Femur (tissue), 1 donor: ENCODE measurements around the gene FCRL3.
"Not testable (repeated sequence)": the region's sequence is repeated elsewhere in the genome, so short reads cannot be mapped to it uniquely, and the experiment has no call there.

Source experiments
- DNase-seq: peaks from one replicate; pipeline ENCODE4 v3.0.0-alpha.2; 2017

The FCRL3 gene

GRCh38 chr1:157700732-157701131 is at the start of gene FCRL3:
Gene FCRL3 (minus strand): TSS chr1:157700769. CDS start chr1:157700489, 280 bp downstream.
- no peak for DNase-seq

DNA sequence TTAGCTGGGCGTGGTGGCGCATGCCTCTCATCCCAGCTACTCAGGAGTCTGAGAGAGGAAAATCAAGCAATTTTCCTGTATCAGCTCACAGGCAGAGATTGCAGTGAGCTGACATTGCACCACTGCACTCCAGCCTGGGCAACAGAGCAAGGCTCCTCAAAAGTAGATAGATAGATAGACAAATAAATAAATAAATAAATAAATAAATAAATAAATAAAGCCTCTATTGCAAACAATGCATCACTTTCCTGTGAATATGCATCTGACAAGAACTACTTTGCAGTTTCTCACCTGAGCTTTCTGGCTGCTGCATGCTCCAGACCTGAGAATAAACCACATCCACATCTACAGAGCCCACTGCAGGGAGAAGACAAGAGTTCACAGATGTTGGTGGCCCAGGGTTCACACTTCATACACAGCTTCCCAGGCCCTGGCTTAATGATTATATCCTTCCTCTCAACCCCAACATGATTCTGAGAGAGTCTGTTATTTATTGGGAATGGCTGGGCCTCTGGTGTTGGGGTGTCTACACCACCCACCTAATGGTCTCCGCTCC is 47.8 kb upstream of the FCRL3 start:
- no peak for DNase-seq

- no peak for DNase-seq
These were observed 38.8 kb upstream of the FCRL3 start for GRCh38 chr1:157739229-157739901.

GRCh38 chr1:157735991-157736390 is 35.4 kb upstream of the FCRL3 start:
- not testable (repeated sequence) for DNase-seq

GRCh38 chr1:157734321-157734720 is 33.8 kb upstream of the FCRL3 start:
- DNase-seq, result no peak

- DNase-seq, result no peak
These were observed 32.2 kb upstream of the FCRL3 start for GRCh38 chr1:157732755-157733154.

DNA sequence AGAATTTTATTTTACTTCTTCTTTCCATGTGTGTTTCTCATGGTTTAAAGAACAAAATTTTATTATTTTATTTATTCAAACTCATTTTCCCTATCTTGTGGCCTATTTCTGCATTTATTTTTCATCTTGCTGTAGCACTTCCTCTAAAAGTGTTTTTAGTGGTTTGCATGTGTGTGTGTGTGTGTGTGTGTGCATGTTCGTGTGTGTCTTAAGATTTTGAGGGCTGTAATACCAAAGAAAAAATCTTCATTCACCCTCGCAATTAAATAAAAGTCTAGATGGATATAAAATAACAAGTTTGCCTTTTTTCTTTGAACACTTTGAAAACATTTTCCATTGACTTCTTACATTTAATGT is 24.6 kb upstream of the FCRL3 start:
- DNase-seq, result no peak

DNA sequence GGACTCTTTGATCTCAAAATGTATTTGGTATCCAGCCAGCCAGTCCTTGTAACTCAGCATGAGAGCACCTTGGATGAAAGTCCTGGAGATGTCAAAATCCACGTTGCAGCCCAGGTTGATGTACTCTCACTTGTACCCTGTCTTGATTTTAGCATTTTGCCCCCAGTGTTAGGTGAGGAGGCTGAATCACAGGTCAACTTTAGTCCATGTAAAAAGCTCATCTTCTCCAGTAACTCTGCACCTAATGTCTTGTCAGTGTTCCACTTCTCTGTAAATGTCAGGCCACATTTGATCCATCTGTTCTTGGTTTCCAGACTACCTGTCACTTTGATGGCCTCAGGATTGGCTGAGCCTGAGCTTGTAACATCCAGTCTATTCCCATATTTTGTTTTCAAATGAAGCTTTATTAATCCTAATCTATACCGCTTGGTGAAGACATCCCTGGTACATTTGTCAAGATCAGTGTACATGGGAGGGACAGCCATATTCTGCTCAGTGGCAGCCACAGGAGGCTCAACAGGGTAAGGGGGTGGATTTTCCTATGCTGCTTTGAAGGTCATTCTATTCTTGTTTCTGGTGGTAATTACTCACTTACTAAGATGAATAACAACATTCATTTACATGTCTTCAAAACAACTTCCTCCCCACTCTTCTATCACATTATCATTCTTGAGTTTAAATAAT is 24.1 kb upstream of the FCRL3 start:
- no peak for DNase-seq

DNA sequence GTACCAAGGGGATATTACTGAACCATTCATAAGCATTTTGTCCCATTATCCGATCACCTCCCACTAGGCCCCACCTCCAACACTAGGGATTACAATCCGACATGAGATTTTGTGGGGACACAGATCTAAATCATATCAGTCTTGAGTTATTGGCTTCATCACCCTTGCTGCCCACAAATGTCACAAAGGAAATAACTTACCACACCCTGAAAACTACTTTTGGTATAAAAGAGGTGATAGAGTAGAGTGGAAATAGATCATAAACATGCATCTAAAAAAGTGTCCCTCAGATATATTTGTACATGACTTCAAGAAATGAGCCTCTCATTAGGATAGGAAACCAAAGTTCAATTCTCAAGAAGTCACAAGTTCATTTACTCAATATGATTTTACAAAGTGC is 22.6 kb upstream of the FCRL3 start:
- DNase-seq, result no peak

GRCh38 chr1:157721985-157722384 is 21.4 kb upstream of the FCRL3 start:
- no peak for DNase-seq

- no peak for DNase-seq
These were observed 15.2 kb upstream of the FCRL3 start for GRCh38 chr1:157715736-157716135.

- no peak for DNase-seq
These were observed 11.2 kb upstream of the FCRL3 start for GRCh38 chr1:157711802-157712201.

DNA sequence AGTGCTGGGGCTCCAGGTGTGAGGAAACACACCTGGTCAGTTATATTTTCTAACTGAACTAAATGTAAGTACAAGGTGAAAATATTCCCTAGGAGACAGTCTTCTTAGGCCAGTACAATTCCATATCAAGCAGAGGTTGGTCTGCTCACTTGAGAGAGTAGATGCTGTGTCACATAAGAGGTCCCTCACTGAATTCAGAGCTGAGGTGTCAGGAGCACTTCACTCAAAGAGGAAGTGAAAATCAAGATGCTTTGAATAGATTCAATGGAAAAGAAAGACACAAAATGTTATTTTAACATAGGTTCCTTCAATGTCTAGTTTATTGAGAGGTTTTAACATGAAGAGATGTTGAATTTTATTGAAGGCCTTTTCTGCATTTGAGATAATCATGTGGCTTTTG is 4.3 kb upstream of the FCRL3 start:
- DNase-seq, result no peak

GRCh38 chr1:157703981-157704380 is 3.4 kb upstream of the FCRL3 start:
- DNase-seq, result no peak

DNA sequence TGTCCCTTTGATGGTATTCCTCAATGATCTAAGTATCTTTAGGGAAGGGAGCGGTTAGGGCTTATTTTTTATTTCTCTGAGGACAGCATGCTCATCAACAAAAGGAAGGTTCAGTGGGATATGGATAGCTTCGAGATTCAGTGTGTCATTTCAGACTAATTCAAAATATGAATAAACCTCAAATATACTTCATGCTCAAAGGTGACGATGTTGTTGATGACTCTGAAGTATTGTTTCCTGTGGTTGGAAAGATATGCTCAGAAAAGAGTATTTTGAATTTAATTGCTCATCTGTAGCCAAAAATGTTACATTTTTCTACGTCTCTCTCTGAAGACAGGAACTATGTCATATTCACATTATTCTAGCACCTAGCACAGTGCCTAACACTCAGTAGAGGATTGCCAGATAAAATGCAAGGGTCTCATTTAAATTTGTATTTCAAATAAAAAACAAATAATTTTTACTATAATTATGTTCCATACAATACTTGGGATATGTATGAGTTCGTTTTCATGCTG is 1.8 kb upstream of the FCRL3 start:
- DNase-seq, result no peak

DNA sequence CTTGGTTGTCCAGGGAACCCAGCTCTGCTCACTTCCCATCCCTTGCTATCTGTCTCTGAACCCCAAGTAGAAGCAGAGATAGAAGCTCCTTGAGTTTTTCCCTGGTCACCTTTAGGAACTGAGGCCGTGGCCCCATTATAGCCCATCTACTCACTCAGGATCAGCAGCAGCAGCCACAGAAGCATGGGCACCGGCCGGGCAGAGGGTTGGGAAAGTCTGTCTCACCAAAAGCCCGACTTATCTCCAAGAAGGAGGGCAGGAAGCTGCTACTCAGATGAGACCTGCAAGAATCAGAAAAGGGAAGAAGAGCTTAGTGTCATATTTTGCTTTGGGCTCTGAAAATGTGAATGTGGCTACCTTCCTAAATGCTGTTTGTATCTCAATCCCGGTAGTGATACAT is 264 bp downstream of the FCRL3 start:
- DNase-seq, result no peak

DNA sequence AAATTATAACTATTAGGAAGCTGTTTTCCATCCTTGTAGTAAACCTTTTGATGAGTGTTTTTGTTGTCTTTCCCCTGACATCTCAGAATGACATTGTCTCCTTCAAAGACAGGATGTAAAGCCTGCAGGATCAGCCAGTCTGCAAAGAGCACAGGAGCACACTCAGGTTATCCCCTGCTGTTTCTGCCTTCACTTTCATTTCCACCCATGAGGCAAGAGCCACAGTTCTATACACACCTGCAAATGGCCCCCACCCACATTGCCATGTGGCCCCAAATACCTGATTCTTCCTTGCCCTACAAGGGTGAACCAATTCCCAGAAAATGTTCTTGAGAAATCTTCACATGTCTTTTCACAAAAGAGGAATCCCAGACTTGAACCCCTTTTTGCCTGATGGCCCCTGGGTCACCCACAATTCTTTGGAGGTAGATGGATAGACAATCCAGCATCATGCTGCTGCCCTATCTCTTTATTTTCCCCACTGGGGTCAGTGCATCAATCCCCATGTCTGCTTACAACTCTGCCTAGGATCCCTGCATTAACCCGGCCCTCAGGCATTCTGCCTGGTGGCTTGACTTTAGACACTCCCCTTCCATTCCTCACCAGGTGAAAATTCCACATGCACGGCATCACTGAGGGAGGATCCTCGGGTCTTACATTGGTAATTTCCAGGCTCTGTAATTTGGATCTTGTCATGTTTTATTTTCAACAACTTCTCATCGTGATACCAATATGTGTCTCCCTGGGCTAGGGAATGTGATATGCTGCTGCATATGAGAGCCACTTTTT is 2.6 kb downstream of the FCRL3 start:
- DNase-seq, result no peak

GRCh38 chr1:157696966-157697628 is 3.5 kb downstream of the FCRL3 start:
- DNase-seq, result no peak

DNA sequence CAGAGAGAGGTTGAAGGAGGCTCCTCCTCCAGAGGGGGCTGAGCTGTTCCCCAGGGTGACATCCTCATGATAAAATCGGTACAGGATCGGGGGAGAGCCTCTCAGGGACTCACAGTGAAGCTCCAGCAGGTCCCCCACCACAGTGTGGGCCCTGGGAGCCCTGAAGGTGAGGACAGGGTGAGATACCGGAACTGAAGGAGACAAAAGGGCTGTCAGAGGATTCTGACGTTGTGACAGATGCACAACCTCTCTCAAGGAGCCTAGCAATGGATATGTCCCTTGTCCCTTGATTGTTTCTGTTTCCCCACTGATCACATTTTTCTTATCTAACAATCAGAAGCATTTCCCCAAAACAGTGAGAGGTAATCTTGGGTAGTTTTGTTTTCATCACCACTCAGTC is 5.2 kb downstream of the FCRL3 start:
- no peak for DNase-seq

DNA sequence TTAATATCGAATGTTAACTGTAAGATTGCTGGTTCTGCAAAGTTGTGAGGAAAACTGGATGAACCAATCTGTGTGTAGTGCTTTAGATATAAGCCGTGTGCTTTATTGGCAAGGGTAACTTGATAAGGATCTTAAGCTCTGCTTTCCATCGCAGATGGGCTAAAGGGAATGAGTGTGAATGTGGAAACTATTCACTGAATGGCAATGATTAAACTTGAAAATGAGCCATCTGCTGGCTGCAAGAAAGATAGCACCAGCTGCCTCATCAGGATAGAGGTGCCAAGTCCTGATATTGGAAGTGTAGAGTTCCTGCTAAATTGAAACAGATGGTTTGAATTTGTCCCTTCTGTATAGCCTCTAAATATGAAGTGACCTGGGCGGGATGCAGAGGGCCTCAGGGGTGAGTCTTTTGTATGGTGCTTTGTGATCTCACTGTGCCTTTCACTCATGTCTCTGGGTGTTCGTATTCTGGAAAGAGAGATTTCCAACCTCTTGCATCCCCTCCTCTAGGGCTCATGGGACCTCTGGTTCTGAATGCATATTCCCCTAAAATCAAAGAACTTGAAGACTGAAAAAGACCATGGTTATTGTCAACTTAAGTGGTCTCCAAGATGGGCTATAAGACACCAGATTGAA is 9.2 kb downstream of the FCRL3 start:
- DNase-seq, result no peak

- no peak for DNase-seq
These were observed 17.7 kb downstream of the FCRL3 start for GRCh38 chr1:157682710-157683437.

- DNase-seq, result no peak
These were observed 21.8 kb downstream of the FCRL3 start for GRCh38 chr1:157678721-157679120.
